NCI-H2196 (cell line): ENCODE data around the gene ADARB2.
"Not testable (repeated sequence)": the region's sequence is repeated elsewhere in the genome, so short reads cannot be mapped to it uniquely, and the experiment has no call there.

ENCODE experiments used
- DNase-seq: peaks from one replicate; lab custom pipeline; 2025; ENCODE audit not compliant: unreplicated experiment; lab: John Stamatoyannopoulos, UW

The ADARB2 gene

DNA sequence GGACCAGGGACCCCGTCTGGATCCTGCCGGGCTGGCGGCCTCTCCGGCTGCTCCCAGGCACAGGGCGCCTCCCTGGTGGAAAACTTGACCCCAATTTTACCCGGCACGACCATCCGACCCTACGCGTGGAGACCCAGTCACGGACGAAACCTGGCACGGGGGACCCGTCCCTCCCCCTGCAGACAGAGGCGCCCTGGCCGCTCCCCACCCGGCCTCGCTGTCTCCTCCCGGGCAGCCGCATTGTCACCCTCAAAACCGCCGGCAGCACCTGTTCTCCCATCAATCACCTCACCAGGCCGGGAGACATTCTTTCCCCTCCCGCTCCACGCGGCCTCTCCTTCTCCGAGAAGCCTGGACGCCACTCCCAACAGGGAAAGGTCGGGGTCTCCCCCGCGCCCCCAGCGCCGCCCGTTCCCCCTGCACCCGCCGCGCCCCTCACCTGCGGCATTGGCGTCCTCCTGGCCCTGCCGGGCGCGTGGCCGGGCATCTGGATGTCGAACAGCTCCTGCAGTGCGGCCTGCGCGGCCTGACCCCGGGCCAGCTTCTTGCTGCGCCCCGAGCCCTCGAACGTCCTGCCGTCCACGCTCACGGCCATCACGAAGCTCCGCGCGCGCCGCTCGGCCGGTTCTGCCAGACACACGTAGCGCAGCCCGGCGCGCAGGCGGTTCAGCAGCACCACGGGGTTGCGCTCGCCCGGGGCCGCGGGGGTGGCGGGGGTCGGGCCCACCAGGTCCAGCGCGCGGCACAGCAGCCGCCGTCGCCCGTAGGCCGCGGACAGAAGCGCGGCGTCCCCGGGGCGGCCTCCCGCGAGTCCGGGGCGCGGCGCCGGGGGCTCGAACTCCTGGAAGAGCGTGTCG lies 374.5 kb downstream of the ADARB2 start:
- DNase-seq, result no peak

DNA sequence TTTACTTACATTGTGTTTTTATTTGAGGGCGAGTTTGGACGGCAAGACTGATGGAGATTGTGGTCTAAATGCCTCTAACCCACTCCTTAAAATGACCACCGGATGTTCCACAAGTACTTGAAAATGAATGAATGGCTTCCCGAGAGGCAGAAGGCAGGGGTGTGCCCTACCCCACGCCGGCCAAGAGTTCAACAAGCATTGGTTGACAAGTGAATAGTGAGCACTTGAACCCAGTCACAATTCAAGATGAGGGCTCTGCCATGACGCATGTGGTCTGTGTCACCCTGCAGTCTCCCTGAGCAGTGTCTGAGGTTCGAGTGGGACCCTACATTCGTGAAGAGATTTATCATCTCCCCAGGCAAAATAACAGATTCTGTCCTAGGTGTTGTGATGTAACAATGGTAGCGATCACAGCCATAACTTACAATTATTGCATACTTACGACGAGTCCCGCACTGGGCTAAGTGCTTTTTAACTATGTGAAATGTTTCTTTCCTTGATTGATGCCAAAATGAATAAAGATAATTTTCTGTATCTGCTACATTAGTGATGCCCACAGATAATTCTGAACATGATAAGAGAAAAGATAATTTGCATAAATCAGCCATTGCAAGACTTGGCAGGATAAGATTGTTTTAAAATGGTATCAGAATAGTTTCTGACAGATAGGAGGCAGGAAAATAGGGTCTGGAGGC lies 375.8 kb downstream of the ADARB2 start:
- DNase-seq, result no peak

DNA sequence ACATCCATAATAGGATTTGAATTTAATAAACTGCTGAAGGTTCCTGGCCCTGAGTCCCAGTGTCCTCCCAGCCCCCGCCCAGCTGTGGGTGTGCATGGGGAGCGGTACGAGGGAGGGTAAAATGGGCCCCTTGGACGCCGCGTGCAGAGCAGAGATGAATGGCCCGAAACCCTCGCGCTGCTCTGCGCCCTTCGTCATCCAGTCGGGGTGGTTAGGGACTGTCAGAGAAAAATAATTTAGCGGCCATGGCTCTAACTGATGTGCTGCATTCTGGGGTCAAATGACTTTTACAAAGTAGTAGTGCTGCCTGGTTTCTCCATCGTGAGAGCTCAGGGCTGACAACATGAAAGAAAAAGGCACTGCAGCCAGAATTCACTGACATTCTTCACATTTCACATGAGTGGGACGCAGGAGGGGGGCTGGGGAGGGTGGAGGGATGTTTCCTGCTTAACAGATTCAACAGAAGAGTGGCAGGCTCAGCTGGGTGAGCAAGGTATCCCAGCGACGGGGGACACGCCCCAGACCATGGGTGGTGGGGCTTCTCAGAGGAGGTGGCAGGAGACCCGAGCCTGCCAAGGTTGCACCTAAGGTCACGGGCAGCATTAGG lies 376.7 kb downstream of the ADARB2 start:
- no peak for DNase-seq

DNA sequence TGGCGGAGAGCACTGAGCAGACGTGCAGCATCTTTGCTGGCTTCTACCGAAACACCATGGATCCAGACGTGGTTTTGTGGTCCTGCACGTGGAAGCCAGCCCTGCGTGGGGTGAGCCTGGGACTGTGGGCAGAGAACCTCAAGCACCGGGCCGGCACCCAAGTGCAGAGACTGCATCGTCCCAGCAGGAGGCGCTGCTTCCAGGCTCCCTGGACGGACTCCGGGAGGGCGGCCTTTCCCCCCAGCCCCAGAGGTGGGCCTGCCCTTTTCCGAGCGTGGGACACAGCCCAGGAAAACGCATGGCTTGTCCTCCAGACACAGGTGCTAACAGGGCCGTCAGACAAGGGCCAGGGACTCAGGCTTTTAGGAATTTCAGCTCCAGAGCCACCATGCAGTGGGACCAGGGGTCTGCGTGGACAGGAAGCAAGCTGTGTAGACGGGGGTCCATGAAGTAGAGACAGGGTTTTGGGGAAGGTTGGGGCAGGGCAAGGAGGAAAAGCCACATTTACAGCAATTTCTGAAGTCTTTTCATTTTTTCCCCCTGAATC lies 377.2 kb downstream of the ADARB2 start:
- no peak for DNase-seq

DNA sequence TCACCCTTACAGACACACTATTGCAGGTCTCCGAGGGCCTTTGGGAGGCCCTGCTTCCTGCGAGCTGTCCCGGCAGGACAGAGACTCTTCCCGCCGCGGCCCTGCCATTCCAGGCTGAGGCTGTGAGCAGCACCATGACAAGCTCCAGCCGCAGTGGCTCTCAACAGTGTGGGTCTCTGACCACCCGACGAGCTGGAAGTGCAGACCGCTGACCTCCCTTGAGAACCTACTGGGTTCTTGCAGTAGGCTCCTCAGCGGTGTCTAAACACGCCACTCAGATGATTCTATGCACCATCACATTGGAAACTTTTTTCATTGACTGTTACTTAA lies 377.7 kb downstream of the ADARB2 start:
- no peak for DNase-seq

DNA sequence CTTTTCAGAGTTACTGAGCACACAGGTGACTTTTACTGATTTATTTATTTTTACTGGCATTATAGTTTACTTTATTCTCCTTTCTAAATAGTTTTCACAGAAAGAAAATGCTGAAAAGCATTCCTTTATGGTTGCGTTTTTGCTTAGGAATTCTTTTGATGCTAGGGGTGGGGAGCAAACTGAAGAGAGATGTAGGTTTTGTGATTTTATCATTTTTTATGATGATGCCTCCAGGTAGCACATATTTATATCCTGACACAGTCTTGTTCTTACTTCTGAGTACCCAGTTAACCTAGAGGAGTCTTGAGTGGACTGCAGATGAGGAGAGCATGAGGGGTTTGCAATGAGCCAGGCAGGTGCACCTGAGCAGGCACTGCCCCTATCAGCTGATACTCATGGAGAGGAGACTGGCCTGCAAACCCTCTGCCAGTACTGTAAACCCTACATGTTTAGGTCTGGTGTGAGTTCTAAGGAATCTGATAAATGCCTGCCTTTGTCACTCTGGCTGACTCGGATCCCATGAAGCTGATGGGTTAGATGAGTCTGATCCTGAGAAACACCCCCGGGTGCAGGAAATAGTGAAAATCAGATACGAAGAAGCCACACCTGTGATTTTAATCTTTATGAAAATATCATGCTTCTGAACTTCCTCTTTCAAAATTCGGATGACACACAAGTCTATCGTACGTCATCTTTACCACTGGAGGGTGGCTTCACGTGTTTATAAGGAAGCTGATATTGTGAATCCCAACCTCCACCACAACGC lies 378.3 kb downstream of the ADARB2 start:
- DNase-seq, result no peak

DNA sequence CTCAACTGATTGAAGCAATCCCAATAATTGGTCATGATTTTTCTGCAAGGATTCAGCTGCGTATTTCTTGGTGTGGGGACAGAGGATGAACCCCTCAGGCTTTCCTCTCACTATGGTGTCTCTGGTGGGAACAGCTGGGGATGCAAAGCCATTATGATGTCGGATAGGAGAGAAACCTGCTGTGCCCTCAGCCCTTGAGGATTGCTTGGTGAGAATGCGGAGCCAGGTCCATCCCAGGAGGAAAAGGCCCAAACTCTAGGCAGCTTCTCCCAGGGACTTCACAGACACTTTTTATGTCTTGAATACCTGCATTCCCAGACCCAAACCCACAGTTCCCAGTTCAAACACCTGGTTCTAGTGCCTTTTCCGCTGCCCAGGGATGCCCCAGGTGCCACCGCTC lies 379.2 kb downstream of the ADARB2 start:
- no peak for DNase-seq

DNA sequence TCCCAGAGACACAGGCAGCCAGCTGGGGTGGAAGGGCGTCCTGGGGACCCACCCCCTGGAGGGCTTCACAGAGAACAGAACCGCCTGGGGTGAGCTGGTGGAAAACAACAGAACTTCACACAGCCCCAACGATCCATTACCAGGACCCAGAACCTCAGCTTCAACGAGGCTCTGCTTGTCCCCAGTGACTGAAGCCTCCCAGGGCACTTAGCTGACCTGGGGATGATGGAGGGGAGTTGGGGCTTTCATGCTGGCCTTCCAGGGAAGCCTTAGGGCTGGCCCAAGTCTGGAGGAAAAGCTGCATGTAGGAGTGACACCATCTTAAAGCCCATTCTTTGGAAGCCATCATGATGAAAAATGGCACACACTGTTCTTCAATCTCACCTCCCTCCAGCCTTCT lies 381.0 kb downstream of the ADARB2 start:
- no peak for DNase-seq

- DNase-seq, result no peak
Measured at GRCh38 chr10:1354809-1355710, 382.3 kb downstream of the ADARB2 start.

DNA sequence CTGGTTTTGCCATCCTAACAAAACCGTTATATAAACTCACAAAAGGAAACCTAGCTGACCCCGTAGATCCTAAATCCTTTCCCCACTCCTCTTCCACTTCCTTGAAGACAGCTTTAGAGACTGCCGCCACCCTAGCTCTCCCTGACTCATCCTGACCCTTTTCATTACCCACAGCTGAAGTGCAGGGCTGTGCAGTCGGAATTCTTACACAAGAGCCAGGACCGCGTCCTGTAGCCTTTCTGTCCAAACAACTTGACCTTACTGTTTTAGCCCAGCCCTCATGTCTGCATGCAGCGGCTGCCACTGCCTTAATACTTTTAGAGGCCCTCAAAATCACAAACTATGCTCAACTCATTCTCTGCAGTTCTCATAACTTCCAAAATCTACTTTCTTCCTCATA lies 385.0 kb downstream of the ADARB2 start:
- DNase-seq, result not testable (repeated sequence)

DNA sequence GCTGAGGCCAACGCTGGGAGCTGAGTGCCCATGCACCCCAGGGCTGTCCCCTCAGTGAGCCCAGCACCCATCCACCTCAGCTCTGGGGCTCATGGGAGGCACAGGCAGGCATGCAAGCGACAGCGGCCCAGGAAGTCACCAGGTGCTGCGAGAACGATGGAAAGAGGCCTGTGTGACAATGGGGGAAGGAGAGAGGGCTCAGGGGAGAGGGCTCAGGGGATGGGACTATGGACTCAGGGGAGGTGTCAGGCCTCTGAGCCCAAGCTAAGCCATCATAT lies 388.6 kb downstream of the ADARB2 start:
- no peak for DNase-seq

- no peak for DNase-seq
Measured at GRCh38 chr10:1347962-1348772, 389.2 kb downstream of the ADARB2 start.

DNA sequence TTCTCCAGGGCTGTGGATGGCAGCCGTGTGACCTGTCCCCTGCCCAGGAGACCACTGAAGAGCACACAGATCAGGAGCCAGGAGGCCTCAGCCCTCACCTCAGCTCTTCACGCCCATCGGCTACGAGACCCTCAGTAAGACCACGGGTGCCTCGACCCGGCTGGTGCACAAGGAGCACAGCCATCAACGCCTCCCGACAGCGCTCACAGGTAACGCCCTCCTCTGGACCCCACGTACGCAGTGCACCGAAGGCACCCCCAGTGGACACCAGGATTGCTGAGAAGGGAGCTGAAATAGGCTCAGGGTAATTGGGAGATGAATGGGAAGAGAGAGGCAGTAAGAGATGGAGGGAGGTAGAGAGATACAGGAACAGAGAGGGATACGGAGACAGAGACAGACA lies 389.8 kb downstream of the ADARB2 start:
- no peak for DNase-seq

GRCh38 chr10:1346201-1346600 lies 391.1 kb downstream of the ADARB2 start:
- no peak for DNase-seq

DNA sequence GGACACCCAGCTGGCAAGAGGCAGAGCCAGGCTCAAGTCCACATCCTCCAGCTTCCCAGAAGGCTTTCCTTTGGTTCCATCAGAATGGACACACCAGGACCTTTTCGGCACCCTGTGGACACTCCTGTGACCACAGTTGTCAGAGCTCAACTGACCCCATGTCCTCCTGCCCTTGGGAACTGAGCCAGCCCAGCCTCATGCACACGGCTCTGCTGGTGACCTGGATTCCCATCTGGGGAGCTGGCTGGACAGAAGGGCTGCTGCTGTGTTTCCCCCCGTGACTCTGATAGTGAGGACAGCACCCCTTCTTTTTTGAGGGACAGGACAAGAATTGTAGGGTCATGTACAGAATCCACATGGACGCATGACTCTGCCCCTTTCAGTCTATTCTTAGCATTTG lies 392.0 kb downstream of the ADARB2 start:
- DNase-seq, result no peak

DNA sequence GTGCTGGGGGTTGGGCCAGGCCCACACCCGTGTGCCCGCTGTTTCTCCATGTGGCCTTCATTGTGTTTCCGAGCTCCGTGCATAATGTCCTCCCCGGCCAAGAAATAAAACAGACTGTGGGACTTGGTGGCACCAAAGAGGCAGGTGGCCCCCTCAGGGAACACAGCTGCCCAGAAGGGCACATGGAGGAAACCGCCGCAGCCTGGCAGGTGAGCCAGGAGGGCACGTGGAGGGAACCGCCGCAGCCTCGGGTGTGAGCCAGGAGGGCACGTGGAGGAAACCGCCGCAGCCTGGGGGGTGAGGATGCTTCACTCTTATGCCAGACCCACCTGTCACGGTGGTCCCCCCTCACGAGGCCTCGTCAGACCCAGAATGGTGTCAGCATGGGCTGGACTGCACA lies 392.5 kb downstream of the ADARB2 start:
- no peak for DNase-seq

- no peak for DNase-seq
Measured at GRCh38 chr10:1344408-1344807, 392.9 kb downstream of the ADARB2 start.

GRCh38 chr10:1343176-1343575 lies 394.1 kb downstream of the ADARB2 start:
- DNase-seq, result no peak

DNA sequence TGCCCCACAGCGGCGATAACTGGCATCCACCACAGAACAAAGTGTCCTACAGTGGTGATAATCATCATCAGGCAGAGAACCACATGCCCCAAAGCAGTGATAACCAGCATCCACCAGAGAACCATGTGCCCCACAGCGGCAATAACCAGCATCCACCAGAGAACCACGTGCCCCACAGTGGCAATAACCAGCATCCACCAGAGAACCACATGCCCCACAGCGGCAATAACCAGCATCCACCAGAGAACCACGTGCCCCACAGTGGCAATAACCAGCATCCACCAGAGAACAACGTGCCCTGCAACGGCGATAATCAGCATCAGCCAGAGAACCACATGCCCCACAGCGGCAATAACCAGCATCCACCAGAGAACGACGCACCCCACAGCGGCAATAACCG lies 396.3 kb downstream of the ADARB2 start:
- not testable (repeated sequence) for DNase-seq

GRCh38 chr10:1339396-1339795 lies 397.9 kb downstream of the ADARB2 start:
- no peak for DNase-seq
